HEK293T (cell line): ENCODE results near the gene LITAFD.

Experiments
- CTCF ChIA-PET: fragments of 350-600 bp; formaldehyde crosslinking; extraction: SDS; loops from one replicate; lab custom pipeline; 2021; ENCODE audit warnings: antibody characterized with exemption, inconsistent platforms; lab: Yijun Ruan, JAX
- POLR2A ChIA-PET: fragments of 350-600 bp; formaldehyde crosslinking; extraction: SDS; loops from one replicate; lab custom pipeline; 2020; ENCODE audit warnings: antibody characterized with exemption, inconsistent platforms; lab: Yijun Ruan, JAX
- DNase-seq: peaks from one replicate; pipeline ENCODE4 v3.0.0; 2012; ENCODE audit warnings: mixed read lengths; ENCODE audit errors: extremely low spot score
- ARNT ChIP-seq: fragments of 450-650 bp; IDR thresholded peaks from 2 replicates; pipeline ENCODE4 v1.6.1; 2017; ENCODE audit warnings: mild to moderate bottlenecking
- BHLHE40 ChIP-seq: fragments of 450-650 bp; IDR thresholded peaks from 2 replicates; pipeline ENCODE4 v1.6.1; 2016; ENCODE audit warnings: mild to moderate bottlenecking, moderate library complexity, borderline replicate concordance
- CTBP1 ChIP-seq: fragments of 450-650 bp; IDR thresholded peaks from 2 replicates; pipeline ENCODE4 v1.6.1; 2016; ENCODE audit warnings: borderline replicate concordance
- ELF4 ChIP-seq: fragments of 450-650 bp; IDR thresholded peaks from 2 replicates; pipeline ENCODE4 v1.6.1; 2017; ENCODE audit warnings: antibody characterized with exemption
- FOXA1 ChIP-seq: fragments of 450-650 bp; IDR thresholded peaks from 2 replicates; pipeline ENCODE4 v1.6.1; 2016; ENCODE audit warnings: mild to moderate bottlenecking
- FOXK2 ChIP-seq: fragments of 450-650 bp; IDR thresholded peaks from 2 replicates; pipeline ENCODE4 v1.6.1; 2016; ENCODE audit warnings: mild to moderate bottlenecking
- FOXM1 ChIP-seq: fragments of 450-650 bp; IDR thresholded peaks from 2 replicates; pipeline ENCODE4 v1.6.1; 2017; ENCODE audit warnings: mild to moderate bottlenecking, borderline replicate concordance
- HDGF ChIP-seq: fragments of 450-650 bp; IDR thresholded peaks from 2 replicates; pipeline ENCODE4 v1.6.1; 2017; ENCODE audit warnings: antibody characterized with exemption, borderline replicate concordance
- L3MBTL2 ChIP-seq: fragments of 450-650 bp; conservative IDR thresholded peaks from 2 replicates; pipeline ENCODE4 v1.6.1; 2016; ENCODE audit warnings: mild to moderate bottlenecking
- LEF1 ChIP-seq: fragments of 450-650 bp; IDR thresholded peaks from 2 replicates; pipeline ENCODE4 v1.6.1; 2017; ENCODE audit warnings: mild to moderate bottlenecking, borderline replicate concordance
- NFRKB ChIP-seq: fragments of 450-650 bp; IDR thresholded peaks from 2 replicates; pipeline ENCODE4 v1.6.1; 2016; ENCODE audit warnings: mild to moderate bottlenecking, moderate library complexity
- SP1 ChIP-seq: fragments of 450-650 bp; IDR thresholded peaks from 2 replicates; pipeline ENCODE4 v1.6.1; 2017
- SUZ12 ChIP-seq: fragments of 450-650 bp; IDR thresholded peaks from 2 replicates; pipeline ENCODE4 v1.6.1; 2016; ENCODE audit warnings: mild to moderate bottlenecking
- TARDBP ChIP-seq: fragments of 450-650 bp; IDR thresholded peaks from 2 replicates; pipeline ENCODE4 v1.6.1; 2016
- ZNF384 ChIP-seq: fragments of 450-650 bp; IDR thresholded peaks from 2 replicates; pipeline ENCODE4 v1.6.1; 2016
- TF ChIP-seq, protein P1 (sequence below): fragments of 450-650 bp; IDR thresholded peaks from 2 replicates; pipeline ENCODE4 v1.6.1; 2016

LITAFD gene

DNA sequence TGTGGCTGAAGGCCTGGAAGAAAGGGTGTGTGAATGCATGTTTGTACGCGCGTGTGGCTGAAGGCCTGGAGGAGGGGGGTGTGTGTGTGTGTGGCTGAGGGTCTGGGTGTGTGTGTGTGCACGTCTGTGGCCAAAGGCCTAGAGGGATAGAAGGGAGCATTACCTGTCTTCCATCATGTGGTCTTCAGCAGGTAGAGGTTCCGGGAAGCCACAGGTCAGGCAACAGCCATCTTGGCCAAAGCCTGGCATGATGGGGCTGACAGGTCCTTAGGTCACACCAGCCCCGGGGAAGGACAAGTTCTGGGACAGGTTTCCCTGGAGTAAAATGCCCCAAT, 5.2 kb downstream of the LITAFD start:
- ChIA-PET CTCF (no interaction called here), POLR2A (no interaction called here)
- DNase-seq: no peak

DNA sequence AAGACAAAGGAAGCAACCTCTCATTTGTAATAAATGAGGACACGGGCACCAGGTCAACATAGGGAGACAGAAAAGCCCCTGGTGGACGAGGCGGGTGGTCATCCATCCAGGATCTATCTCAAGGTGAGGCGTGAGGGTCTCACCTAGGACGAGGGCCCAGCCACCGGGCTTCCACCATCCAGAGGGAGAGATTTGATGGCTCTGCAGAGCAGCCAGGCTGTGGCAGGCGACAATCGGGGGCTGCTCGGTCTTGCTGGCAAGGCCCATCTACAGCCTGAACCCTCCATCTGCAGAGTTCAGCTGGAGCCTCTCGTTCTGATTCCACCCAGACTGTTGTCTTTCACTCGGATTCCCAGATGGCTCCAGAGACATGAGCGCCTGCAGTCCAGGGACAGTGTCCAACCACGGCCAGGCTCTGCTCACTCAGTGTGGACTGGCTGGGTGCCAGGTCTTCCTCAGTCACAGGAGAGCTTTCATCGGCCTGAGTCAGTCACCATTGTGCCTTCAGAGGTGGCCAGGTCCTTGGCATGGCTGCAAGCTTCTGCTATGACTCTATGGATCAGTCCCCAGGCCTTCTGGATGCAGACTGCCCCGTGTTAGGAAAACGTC, 5.9 kb downstream of the LITAFD start:
- TF ChIP-seq TARDBP: no peak
- no peak for TF ChIP-seq NFRKB
- TF ChIP-seq L3MBTL2: no peak
- TF ChIP-seq FOXM1: no peak
- no peak for TF ChIP-seq ELF4
- no peak for TF ChIP-seq CTBP1
- no peak for TF ChIP-seq FOXK2
- TF ChIP-seq ARNT: no peak
- no peak for TF ChIP-seq FOXA1
- TF ChIP-seq HDGF: no peak
- CTCF ChIA-PET: no interaction called here
- POLR2A ChIA-PET: no interaction called here
- no peak for DNase-seq

More for the DNA sequence above, 5.2 kb downstream of the LITAFD start:
- TF ChIP-seq L3MBTL2 (no peak), CTBP1 (no peak), TARDBP (no peak), ZNF384 (no peak), FOXM1 (no peak), LEF1 (no peak), BHLHE40 (no peak), NFRKB (no peak), ARNT (no peak), ELF4 (no peak), SP1 (no peak), HDGF (no peak)
- TF ChIP-seq, protein P1, sequence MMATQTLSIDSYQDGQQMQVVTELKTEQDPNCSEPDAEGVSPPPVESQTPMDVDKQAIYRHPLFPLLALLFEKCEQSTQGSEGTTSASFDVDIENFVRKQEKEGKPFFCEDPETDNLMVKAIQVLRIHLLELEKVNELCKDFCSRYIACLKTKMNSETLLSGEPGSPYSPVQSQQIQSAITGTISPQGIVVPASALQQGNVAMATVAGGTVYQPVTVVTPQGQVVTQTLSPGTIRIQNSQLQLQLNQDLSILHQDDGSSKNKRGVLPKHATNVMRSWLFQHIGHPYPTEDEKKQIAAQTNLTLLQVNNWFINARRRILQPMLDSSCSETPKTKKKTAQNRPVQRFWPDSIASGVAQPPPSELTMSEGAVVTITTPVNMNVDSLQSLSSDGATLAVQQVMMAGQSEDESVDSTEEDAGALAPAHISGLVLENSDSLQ: no peak

DNA sequence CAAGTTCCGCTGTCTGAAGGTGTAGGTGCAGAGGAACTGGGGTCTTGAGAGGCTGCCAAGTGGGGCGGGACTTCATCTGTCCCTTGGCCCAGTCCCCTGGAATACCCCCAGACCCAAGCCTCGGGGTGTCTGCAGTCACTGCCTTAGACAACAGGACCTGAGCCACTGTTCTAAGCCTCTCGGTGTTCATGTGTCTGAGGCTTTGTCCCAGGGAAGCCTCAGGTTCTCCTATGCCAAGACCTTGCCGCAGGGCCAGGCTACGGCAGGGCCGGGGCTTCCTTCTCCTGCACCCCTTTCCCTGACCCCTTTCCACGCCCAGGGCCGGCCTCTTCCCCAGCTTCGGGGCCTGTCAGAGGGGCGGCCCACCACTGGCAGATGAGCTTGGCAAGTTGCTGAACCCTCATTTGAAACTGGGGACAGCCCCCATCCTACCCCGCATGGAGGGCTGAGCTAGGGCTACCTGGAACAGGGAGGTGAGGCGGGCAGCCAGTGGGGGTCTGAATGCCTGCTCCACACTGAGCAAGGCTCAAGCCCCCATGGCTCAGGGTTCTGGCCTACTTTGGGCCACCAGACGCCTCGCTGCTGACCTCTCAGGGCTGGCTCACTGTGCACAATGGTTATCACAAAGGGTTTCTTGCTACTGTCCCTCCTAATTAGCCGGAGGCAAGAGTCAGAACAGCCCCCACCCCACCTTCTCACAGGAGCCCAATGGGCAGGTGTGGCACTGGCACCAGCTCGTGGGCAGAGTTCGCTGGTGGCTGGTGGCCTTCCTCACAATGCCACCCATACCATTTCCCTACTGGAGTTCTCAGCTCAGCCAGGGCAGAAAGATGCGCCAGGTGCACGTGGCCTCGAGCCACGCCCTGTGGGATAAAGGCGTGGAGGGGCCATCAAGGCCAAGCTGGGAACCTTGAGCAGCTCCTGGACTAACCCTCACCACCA, 7.1 kb downstream of the LITAFD start:
- TF ChIP-seq ZNF384: no peak
- no peak for TF ChIP-seq TARDBP
- TF ChIP-seq FOXK2: no peak
- no peak for TF ChIP-seq LEF1
- no peak for TF ChIP-seq L3MBTL2
- no peak for TF ChIP-seq SP1
- TF ChIP-seq BHLHE40: no peak
- TF ChIP-seq, protein P1: no peak
- no peak for TF ChIP-seq FOXA1
- TF ChIP-seq ARNT: no peak
- TF ChIP-seq FOXM1: no peak
- TF ChIP-seq ELF4: no peak
- TF ChIP-seq SUZ12: no peak
- TF ChIP-seq CTBP1: no peak
- no peak for TF ChIP-seq HDGF
- TF ChIP-seq NFRKB: no peak
- ChIA-PET POLR2A (interaction anchor here (1.2 kb wide), 1 partner anchor 271 kb away, joined by 3 read pairs; no protein-coding TSS in a partner anchor), CTCF (interaction anchor here (0.8 kb wide), 1 partner anchor 119 kb away, joined by 3 read pairs; no protein-coding TSS in a partner anchor)
- DNase-seq: no peak

DNA sequence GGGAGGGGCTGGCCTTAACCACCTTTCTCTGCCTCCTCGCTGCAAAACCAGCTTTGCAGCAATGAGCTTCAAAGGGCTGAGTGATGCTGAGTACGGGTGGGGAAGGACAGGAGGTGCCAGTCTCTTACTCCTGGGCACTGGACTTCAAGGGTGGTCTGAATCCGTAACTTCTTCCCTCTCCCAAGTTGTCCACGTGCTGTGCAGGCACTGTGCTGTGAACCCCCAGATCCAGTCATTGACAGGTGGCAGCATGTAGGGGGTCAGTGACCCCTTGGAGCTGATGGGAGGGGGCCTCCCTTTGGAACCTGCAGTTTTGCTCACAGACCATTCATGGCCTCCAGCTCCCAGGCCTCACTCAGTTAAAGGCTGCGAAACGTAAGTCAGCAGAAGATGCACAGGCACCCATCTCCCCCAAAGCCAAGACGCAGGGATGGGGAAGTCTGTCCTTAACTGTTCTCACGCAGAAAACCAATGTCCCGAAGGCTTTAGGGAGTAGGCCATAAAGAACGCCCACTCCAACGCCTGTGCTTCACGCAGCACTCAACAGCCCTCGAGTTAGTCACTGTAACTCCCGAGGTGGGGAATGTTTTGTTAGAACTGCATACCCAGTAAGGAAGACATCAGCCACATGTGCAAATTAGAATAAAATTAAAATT, 7.9 kb downstream of the LITAFD start:
- DNase-seq: no peak
- POLR2A ChIA-PET: interaction anchor here (1.2 kb wide), 1 partner anchor 272 kb away, joined by 3 read pairs; no protein-coding TSS in a partner anchor
- CTCF ChIA-PET: interaction anchor here (0.8 kb wide), 1 partner anchor 118 kb away, joined by 3 read pairs; no protein-coding TSS in a partner anchor
- TF ChIP-seq, protein P1: no peak
- TF ChIP-seq L3MBTL2 (no peak), ARNT (no peak), BHLHE40 (no peak), NFRKB (no peak), TARDBP (no peak), LEF1 (no peak), FOXM1 (no peak), FOXK2 (no peak), FOXA1 (no peak), CTBP1 (no peak), SP1 (no peak), HDGF (no peak), ZNF384 (no peak)

DNA sequence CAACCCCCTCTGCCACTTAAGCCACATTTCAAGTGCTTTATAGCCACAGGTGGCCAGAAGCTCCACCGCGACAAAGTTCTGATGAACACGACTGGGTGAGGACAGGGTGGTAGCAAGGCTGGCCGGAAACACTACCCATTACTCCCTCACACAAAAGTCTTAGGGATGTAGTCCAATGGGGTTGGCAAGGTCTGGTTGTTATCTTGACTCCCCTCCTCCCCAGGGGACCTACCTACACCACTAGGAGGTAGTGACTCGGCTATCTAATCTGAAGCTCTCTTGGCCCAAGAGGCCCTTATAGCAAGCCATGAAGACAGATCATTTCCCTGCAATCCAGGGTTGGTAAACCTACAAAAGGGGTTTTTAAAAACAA, 8.4 kb downstream of the LITAFD start:
- ChIA-PET CTCF (no interaction called here), POLR2A (no interaction called here)
- TF ChIP-seq SP1: no peak
- TF ChIP-seq, protein P1: no peak
- no peak for TF ChIP-seq LEF1
- no peak for TF ChIP-seq TARDBP
- TF ChIP-seq BHLHE40: no peak
- no peak for DNase-seq
